Panc1 (cell line): ENCODE measurements around the gene KCNIP4. TPM values are rescaled to one million over a fixed set of nuclear protein-coding genes. Genes with fewer than 3 reads are reported as not detected.

Experiments used
- ATAC-seq: fragments of 200-7000 bp; cut with Tn5 transposase; 2 replicates; pipeline ENCODE4 v1.9.1; 2020; ENCODE audit warnings: mild to moderate bottlenecking, moderate library complexity
- BruUV-seq: library from RNA; stranded (reverse); fragments of 400-500 nt; replicated peaks from 2 replicates; lab custom pipeline; 2021; lab: Mats Ljungman, UMichigan
- CTCF ChIA-PET: fragments of 300-600 bp; sonication (Branson Sonifier 250); formaldehyde crosslinking; loops from one replicate; lab custom pipeline; 2022; ENCODE audit warnings: antibody characterized with exemption; lab: Charles Lee
- POLR2A ChIA-PET: fragments of 300-600 bp; sonication (Branson Sonifier 250); formaldehyde crosslinking; loops from one replicate; lab custom pipeline; 2022; ENCODE audit warnings: antibody characterized with exemption; lab: Charles Lee
- DNase-seq: peaks from one replicate; pipeline ENCODE4 v3.0.0-alpha.2; 2010; ENCODE audit warnings: low read depth, low spot score
- H3K27ac ChIP-seq: 2 replicates; pipeline ENCODE4 v1.5.1; 2011; ENCODE audit warnings: mild to moderate bottlenecking, low read length, inconsistent platforms
- H3K27me3 ChIP-seq: fragments of 200-500 bp; sonication (Bioruptor generic); 2 replicates; pipeline ENCODE4 v1.6.0; 2014; ENCODE audit warnings: low read length, inconsistent platforms; ENCODE audit not compliant: control insufficient read depth, insufficient read depth
- H3K36me3 ChIP-seq: fragments of 200-500 bp; sonication (Bioruptor generic); 2 replicates; pipeline ENCODE4 v1.5.1; 2014; ENCODE audit warnings: inconsistent platforms, mild to moderate bottlenecking, low read length, moderate library complexity; ENCODE audit not compliant: control insufficient read depth, insufficient read depth
- H3K4me1 ChIP-seq: 2 replicates; pipeline ENCODE4 v1.5.1; 2011; ENCODE audit warnings: inconsistent platforms, mild to moderate bottlenecking, low read length, moderate library complexity; ENCODE audit not compliant: control insufficient read depth, insufficient read depth
- H3K4me3 ChIP-seq, 2 experiments: 2 replicates each; pipeline ENCODE4 v1.5.1; 2011 to 2012; ENCODE audit warnings: low read depth in 2 of 2, low read length in 2 of 2, mild to moderate bottlenecking in 2 of 2, inconsistent platforms in 1 of 2, moderate library complexity in 1 of 2
- H3K9me3 ChIP-seq: fragments of 200-500 bp; sonication (Bioruptor generic); 2 replicates; pipeline ENCODE4 v1.5.1; 2014; ENCODE audit warnings: low read depth, mild to moderate bottlenecking, inconsistent platforms, low read length, moderate library complexity; ENCODE audit not compliant: control insufficient read depth, insufficient read depth
- CTCF ChIP-seq: fragments of 450-650 bp; IDR thresholded peaks from 2 replicates; pipeline ENCODE4 v1.5.1; 2017; ENCODE audit warnings: mild to moderate bottlenecking
- POLR2AphosphoS5 ChIP-seq: IDR thresholded peaks from 2 replicates; pipeline ENCODE4 v1.6.1; 2012; ENCODE audit warnings: mild to moderate bottlenecking, low read depth, low read length, moderate library complexity
- REST ChIP-seq, 2 experiments: IDR thresholded peaks; 2 replicates each; pipeline ENCODE4 v1.6.1; 2011 to 2012; ENCODE audit warnings: low read depth in 2 of 2, control low read depth in 1 of 2, low read length in 1 of 2, mild to moderate bottlenecking in 1 of 2, moderate library complexity in 1 of 2; ENCODE audit not compliant: insufficient read depth in 1 of 2
- SIN3A ChIP-seq: IDR thresholded peaks from 2 replicates; pipeline ENCODE4 v1.6.1; 2012; ENCODE audit warnings: low read depth, mild to moderate bottlenecking, low read length, moderate library complexity, borderline replicate concordance; ENCODE audit not compliant: insufficient read depth
- TCF7L2 ChIP-seq: IDR thresholded peaks from 2 replicates; pipeline ENCODE4 v1.6.1; 2011; ENCODE audit warnings: mild to moderate bottlenecking, low read depth, low read length, inconsistent platforms
- in situ Hi-C: cut with HindIII; loops from 2 replicates; pipeline ENCODE4 v1.10.0; 2016; ENCODE audit warnings: low sequenced_read_pairs, low pct_unique_long_range_greater_than_20kb
- intact Hi-C: fragments of 100-400 bp; cut with micrococcal nuclease; formaldehyde crosslinking; loops from one replicate; pipeline ENCODE4 v1.10.0; 2022; ENCODE audit not compliant: unreplicated experiment
- total RNA-seq: library from RNA; stranded (reverse); gene quantifications from one replicate; pipeline ENCODE4 v1.2.1, GENCODE V29; 2021; ENCODE audit not compliant: unreplicated experiment

Gene KCNIP4
- total RNA-seq, 1 experiment from 2014 or later: not detected

GRCh38 chr4:20878806-20879205, 1069.8 kb downstream of the KCNIP4 start:
- Histone ChIP-seq H3K4me1 (no peaks in the 10 kb centered on the region), H3K9me3 (no peaks in the 10 kb centered on the region), H3K27ac (no peak overlapping the region), H3K4me3 (no peak overlapping the region), H3K36me3 (no peaks in the 10 kb centered on the region), H3K27me3 (no peaks in the 10 kb centered on the region)
- CTCF ChIA-PET: no interaction called here
- in situ Hi-C loops: no loop called here
- DNase-seq (no peak), ATAC-seq (no peak)
- BruUV-seq: no TSS peak
- intact Hi-C loops: no loop called here
- POLR2A ChIA-PET: no interaction called here
- TF ChIP-seq REST (IDR thresholded peaks at IDR 0.05; ENCODE audit: insufficient read depth in 1 of 2, low read depth in 2 of 2, low read length in 1 of 2) (peak in 1 of 2 experiments; percentile 40; a peak in 1 of 4 replicates), POLR2AphosphoS5 (no peak)

GRCh38 chr4:20870436-20870835, 1078.1 kb downstream of the KCNIP4 start:
- H3K27ac ChIP-seq: no peak overlapping the region
- no peaks in the 10 kb centered on the region for H3K27me3 ChIP-seq
- no peak for DNase-seq
- in situ Hi-C loops (no loop called here), intact Hi-C loops (no loop called here)
- no peaks in the 10 kb centered on the region for H3K4me1 ChIP-seq
- POLR2A ChIA-PET: no interaction called here
- no peaks in the 10 kb centered on the region for H3K9me3 ChIP-seq
- no peak overlapping the region for H3K4me3 ChIP-seq
- ATAC-seq: no peak
- no peaks in the 10 kb centered on the region for H3K36me3 ChIP-seq
- no TSS peak for BruUV-seq
- no peak for TF ChIP-seq REST (IDR thresholded peaks at IDR 0.05; ENCODE audit: insufficient read depth in 1 of 2, low read depth in 2 of 2, low read length in 1 of 2)
- TF ChIP-seq POLR2AphosphoS5: no peak
- no peak for TF ChIP-seq TCF7L2
- no peak for TF ChIP-seq SIN3A
- TF ChIP-seq CTCF: no peak
- CTCF ChIA-PET: no interaction called here
